HG03045 (cell line): ENCODE data around the gene JPT2.
A peak's percentile ranks its signal among the peaks of the same experiment; 100 is the strongest.

Source experiments
- ATAC-seq: cut with Tn5 transposase; IDR thresholded peaks from one replicate; pipeline ENCODE4 v1.9.1; 2021; ENCODE audit warnings: mild to moderate bottlenecking, moderate library complexity; ENCODE audit not compliant: unreplicated experiment

Gene JPT2, protein sequence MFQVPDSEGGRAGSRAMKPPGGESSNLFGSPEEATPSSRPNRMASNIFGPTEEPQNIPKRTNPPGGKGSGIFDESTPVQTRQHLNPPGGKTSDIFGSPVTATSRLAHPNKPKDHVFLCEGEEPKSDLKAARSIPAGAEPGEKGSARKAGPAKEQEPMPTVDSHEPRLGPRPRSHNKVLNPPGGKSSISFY

DNA sequence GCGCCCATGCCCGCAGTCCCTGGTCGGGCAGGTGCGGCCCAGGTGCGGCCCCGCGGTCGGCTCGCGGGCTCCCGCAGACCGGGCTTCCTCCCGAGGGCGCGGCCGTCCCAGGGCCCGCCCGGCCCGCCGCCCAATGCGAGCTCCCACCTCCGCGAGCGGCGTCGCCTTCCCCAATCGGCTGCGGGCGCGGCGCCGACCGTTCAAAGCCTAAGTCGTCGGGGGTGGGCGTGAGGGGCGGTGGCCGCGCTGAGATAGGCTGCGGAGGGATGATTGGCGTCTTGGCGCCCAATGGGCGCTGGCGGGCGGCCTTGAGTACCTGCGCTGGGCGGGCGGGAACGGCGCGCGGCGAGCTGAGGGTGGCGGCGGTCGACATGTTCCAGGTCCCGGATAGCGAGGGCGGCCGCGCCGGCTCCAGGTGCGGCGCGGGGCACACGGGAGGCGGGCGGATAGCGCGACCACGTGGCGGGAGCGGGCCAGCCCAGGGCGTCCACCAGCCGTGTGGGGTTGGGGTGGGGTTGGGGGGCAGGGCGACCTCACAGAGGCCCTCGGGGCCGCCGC, at the start of gene JPT2:
JPT2 (plus strand) TSS at position 338 of the 558 bp plus-strand sequence; CDS start at position 372, 34 bp downstream.
- ATAC-seq, result peak; percentile 90

DNA sequence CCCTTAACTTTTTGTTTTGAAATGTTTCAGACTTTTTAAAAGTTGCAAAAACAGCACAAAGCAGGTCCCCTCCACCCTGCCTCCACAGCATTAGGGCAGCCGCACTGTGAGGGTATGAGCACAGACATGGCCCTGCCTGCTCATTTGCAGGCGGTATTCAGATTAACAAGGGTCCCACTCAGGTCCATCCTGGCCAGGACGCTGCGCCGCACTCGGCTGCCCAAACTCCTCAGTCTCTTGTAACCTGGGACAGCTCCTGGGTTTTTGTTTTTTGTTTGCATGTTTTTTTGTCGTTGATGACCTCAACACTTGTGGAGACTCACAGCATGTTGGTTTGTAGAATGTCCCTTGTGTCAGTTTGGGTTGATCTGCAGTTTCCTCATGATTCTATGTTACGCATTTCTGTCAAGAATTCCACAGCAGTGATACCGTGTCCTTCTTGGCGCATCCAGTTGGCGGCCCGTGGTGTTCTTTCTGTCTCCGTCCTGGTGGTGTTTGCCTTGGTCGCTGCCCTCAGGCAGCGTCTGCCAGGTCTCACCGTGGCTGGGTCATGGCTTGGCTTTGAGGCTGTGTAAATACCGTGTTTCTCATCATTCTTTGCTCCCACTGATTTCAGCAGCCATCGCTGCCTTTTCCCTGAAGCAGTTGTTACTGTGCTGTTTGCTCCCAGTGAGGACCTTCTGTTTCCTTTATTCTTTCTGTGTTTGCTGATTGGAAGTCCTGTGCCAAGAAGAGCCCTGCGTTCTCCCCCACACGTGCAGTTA, 47.4 kb upstream of the JPT2 start:
- no peak for ATAC-seq

DNA sequence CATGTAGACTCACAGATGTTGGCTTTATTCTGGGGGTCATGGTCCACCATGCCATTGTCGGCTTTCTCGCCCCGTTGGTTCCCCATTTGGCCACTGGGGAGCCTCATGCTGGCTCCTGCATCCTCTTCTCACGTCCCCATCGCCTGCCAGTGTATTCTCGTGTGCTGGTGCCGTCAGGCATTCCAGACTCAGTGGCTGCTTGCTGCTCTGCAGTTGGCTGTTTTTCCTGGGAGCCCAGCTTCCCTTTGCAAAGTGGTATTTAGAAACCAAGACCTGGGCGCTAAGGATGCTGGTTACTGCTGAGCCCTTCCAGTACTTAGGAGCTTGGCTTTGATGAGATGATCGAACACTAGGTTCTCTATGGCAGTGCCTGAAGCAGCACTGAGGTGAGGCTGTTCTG, 46.8 kb upstream of the JPT2 start:
- no peak for ATAC-seq

DNA sequence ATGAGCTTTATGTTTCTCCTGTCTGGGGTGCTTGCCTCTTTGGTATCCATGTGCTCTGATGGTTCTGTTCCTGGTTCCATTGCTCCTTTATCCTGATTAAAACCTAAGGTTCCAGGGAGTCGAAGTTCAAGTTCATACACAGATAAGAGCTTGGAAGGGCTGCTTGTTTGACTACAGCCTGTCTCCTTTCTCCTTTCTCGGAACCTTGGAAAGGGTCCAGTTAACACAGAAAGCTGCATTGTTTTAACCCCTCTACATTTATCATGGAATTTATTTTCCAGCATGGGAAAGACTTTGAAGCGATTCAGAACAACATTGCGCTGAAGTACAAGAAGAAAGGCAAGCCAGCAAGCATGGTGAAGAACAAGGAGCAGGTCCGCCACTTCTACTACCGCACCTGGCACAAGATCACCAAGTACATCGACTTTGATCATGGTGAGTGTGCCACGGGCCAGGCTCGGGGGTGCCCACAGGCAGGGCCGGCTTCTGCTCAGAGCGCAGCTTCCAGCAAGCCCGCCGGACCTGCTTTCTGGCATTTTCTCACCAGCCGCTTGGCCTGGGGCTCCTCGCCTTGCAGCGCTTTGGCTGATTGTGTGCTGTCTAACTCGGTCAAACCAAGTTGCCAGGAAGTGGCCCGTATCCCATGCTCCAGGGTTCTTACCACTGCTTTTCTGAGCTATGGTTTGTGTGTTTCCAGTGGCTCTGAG, 46.0 kb upstream of the JPT2 start:
- no peak for ATAC-seq

DNA sequence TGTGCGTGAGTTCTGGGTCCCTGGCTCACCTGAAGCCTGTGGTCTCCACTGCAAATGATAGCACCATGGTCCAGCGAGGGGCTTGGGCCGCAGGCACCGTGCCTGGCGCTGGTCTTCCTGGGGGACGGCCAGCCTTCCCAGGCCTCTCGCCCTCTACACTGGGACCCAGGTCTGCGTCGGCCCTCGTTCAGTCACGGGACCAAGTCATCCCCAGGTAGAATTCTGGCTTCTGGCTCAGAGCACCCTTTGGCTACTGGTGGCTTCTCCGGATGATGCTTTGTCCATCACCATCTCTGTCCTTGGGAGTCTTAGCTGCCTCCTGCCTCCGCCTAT, 45.5 kb upstream of the JPT2 start:
- ATAC-seq, result no peak

DNA sequence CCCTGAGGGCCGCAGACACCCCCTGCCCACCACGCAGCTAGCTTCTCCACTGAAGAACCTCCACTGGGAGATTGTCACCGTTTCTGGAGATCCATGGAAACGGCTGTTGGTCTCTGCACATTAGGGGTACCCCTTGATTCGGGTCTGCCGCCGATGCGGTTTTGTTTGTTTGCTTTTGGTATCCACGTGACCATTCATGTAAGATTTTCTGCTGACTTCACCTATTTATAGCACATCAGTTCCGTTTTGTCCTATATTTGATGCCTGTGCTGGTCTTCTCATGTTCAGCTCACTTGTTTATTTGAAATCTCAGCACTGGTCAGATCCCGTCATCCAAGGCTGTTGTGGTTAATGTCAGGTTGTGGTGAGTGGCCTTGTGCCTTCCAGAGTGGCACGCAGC, 44.8 kb upstream of the JPT2 start:
- no peak for ATAC-seq

DNA sequence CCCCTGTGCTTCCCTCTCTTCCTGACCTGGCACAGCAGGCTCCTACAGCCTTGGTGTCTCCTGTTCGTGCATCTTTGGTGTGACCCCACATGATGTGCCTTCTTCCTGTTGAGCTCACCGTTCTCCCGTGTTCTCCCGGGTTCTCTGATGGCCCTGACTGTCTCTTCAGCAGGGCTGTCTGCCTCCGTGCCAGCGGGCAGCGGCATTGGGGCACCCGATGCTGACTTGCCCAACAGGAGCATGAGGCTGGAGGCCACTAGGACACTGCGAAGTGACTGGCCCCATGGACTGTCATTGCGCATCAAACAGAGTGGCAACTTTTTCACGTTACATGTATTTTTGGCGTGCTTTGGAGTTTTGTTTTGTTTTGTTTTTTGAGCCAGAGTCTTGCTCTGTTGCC, 43.5 kb upstream of the JPT2 start:
- no peak for ATAC-seq

DNA sequence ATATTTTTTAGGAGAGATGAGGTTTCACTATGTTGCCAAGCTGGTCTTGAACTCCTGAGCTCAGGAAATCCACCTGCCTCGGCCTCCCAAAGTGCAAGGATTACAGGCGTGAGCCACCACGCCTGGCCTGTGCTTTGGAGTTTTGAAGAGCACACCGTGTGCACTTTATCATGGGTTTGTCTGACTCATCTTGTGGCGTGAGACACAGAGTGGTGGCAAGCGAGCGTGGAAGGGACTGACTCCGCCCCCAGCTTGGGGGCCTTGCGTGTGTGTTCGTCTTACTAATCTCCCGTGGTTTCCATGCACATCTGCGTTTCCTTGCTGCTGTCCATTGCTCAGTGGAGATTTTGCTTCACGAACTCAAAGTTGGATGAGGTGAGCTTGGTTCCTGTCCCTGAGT, 43.0 kb upstream of the JPT2 start:
- no peak for ATAC-seq

DNA sequence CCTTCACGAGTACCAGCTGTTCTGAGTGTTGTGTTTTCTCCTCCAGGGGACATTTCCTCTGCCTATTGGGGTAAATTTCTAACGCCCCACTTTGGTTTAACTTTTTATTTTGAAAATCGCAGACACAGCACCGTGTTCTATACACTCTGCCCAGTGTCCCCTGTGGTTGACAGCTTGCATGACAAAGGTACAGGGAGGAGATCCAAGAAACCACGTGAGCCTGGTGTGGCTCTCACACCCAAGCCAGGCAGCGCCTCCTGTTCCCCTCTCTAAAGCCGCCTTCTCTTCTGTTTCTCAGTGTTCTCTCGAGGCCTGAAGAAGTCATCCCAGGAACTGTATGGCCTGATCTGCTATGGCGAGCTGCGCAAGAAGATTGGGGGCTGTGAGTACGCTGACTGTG, 40.6 kb upstream of the JPT2 start:
- no peak for ATAC-seq

DNA sequence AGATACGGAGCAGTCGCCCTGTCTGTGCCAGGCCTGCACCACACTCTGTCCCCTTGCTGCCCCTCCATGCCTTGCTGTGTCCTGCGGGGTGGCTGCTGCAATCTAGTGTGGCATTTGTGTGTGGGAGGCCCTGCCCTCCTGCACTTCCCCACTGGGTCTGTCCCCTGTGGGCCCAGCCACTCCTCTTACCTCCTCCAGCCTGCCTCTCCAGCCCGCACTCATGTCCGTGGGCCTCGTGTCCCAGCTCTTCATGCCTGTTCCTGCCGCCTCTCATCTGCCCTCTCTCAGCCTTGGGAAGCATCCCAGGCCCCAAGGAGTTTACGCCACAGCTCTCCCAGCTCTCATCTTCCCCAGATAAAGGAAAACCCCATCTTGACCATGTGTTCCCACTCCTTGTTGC, 39.3 kb upstream of the JPT2 start:
- ATAC-seq, result no peak

DNA sequence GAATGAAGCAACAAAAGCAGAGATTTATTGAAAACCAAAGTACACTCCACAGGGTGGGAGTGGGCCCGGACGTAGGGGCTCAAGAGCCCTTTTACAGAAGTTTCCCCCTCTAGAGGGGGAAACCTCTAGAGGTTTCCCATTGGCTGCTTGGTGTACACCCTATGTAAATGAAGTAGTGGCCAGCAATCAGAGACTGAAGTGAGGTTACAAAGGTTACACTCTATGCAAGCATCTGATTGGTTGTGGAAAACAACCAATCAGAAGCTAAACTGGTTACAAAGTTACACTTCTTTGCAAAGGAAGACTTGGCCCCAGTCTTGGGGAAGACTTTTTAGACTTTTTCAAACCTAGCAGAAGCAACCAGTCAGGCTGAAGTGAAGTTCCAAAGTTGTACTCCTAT, 38.8 kb upstream of the JPT2 start:
- no peak for ATAC-seq

DNA sequence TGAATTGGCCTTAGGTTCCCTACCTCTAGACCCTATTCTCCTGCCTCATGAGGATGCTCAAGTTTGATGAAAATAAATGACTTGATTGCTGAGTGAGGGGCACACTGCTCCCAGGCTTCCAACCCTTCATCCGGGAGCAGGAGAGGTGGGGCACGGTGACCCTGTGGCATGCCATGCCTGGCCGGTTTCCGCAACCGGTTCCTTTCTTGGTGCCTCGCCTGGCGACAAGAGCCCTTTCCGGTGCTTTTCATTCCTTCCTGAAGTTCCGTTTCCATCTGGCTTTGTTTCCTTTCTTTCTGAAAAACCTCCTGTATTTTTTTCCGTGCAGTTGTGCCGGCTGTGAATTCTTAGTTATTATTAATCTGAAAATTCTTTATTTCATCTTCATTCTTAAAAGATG, 38.2 kb upstream of the JPT2 start:
- ATAC-seq, result no peak

DNA sequence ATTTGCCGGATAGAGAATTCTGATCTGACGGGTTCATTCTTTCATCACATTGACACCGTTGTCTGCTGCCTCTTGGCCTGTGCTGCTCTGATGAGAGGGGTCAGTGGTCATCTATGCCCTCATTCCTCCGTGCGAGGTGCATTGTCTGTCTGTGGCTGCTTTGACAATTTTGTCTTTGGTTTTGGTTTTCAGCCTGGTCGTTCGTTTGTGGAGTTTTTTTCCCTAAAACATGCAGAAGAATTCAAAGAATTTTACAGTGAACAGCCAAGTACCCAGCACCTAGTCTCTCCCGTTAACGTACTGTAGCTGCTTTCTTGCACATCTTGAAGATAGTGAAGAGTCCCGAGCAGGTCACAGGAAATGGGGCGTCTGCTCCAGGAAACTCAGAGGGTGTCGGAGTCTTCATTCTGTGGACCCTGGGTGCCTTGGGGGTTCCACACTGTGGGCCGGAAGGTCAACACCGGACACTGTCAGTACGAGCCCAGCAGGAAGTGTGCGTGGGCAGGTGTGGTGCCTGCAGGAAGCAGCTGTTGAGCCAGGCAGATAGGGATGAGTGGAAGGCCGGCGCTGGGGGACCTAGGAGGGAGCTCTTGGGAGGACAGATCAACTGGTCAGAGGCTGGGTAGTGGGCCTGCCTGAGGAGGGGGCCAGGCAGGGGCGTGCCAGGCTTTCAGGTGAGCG, 37.7 kb upstream of the JPT2 start:
- no peak for ATAC-seq

DNA sequence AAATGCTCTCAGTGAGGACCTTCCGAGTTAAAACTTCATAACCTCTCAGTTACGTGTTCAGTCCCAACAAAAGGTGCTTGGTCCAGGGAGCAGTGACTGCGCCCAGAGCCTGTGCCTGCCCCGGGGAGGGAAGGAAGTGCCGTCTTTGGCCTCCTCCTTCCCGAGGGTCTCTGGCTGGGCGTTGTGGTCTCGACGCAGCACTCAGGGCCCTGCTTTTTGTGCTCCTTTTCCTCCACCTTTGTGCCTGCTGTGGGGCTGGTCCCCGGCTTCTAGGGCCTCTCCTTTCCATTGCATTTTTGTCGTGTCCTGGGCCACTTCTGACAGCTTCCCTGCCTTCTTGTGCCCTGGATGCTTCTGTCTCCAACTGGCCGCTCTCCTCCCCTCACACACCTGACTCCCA, 36.8 kb upstream of the JPT2 start:
- ATAC-seq, result no peak

DNA sequence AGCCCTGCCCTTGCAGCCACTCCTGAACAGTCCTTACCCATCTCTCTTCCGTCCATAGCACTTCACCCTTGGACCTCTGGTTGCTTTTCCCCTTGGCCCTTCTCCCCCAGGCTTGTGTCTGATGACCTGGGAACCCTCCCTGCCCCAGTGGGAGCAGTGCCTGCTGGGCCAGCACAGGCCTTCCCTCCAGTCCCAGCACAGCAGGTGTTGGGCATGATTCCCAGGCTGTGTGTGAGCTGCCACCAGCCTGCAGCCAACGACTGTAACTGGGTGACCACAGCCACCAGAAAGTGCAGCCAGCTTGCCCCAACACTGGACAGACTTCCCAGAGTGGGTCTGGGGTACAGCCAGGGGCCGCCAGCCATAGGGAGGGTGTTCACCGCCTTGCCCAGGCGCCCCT, 35.9 kb upstream of the JPT2 start:
- no peak for ATAC-seq

DNA sequence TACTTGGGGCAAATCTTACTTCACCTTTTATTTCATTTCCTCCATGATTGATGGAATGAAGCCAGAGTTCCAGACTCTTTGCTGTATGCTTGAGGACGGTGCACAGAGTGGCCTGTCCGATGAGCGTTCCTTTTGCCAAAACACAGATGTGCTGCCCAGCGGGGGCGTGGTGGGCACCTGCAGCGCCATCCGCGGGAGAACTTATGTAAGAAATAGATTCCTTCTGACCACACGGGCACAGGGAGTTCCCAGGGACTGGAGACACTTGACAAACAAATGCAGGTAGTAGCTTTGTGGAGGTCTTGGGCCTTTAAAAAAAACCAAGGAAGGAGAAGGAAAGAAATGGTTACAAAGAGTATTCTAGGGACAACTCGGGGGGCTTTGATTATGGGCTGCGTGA, 35.3 kb upstream of the JPT2 start:
- no peak for ATAC-seq

DNA sequence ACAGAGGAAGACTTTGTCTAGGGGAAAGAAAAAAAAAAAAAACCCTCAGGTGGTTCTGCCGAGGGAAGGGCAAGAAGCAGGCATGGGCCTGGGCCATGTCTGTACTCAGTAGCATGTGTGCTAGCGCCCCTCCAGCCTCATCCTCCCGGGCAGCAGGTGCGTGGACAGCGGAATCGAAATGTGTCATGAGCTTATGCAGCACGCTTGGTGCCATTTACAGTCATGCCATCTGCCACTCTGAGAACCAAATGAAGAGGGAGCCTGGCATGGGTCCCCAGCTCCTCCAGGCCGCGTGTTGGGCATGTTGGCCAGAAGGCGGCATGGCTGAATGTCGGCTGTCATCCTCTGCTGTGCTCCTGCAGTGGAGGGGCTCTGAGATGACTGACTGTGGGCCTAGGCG, 34.6 kb upstream of the JPT2 start:
- ATAC-seq, result no peak

DNA sequence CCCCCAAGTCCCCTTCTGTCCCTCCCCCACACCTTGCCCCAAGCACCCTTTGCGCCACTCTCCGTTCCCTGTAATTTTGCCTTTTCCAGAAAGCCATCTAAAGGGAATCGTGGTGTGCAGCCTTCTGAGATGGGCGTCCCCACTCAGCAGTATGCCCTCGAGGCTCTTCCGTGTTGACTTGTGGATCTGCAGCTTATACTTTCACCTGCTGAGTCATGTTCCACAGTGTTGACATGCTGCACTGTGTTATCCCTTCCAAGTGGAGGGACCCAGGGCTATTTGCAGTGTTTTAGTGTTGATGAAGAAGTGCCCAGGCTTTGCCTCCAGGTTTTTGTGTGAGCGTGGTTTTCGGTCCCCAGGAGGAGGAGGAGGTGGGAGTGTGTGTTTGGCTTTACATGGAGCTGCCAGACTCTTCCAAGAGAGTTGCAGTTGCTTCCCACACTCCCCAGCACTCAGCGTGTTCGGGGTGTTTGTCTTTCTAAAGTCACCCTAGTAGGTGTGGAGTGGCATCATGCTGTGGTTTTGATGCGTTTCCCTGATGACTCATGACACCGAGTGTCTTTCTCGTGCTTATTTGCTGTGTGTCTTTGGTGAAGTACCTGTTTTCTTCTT, 32.1 kb upstream of the JPT2 start:
- no peak for ATAC-seq

DNA sequence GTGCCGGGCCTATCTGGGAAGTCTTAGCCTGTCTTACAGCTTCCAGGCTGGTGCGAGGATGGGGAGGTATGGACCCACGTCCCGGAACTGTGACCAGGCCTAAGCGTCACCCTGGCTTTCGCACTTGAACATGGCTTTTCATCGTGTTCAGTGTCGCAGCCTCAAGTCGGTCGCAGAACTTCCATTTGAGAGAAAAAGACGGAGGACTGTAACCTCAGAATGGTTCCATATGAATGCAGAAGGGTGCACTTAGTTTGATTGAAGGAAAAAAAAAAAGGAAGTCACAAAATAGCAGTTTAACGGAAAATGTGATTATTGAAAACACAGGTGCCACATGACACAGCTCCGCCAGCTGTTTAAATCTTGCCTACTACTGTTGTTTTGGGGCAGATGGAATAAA, 30.2 kb upstream of the JPT2 start:
- no peak for ATAC-seq

DNA sequence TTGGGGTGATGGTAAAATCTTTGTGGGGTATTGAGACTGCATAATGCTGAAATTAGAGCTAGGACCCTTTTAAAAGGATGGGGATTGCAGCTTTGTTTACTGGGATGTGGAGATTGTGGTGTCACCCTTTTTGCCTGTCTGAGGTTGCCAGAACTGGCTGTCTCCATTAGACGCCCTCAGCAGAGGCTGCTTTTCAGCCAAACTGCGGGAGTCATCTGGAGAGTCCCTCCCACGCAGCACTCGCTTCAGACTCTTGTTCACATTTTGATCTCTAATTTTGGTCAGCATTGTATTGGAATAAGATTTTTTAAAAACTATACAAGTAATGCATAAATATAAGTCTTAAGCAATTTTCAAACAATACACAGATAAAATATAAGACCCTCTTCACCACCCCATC, 27.9 kb upstream of the JPT2 start:
- no peak for ATAC-seq
